Stomach (tissue), 4 donors: ENCODE results near the gene MARCHF5.
"Not testable (repeated sequence)": the region's sequence is repeated elsewhere in the genome, so short reads cannot be mapped to it uniquely, and the experiment has no call there.

Source experiments
- CTCF ChIP-seq, 7 experiments: fragments of 450-650 bp in 4 of 7; fragments of 200-600 bp in 3 of 7; sonication (generic) in 3 of 7; IDR thresholded peaks; one replicate each; pipeline ENCODE4 v1.5.1; 2016 to 2019; ENCODE audit warnings: antibody characterized with exemption in 7 of 7, control low read depth in 2 of 7, mild to moderate bottlenecking in 1 of 7
- EP300 ChIP-seq: sonication (generic); formaldehyde crosslinking; IDR thresholded peaks from one replicate; pipeline ENCODE4 v1.6.1; 2017; ENCODE audit warnings: antibody characterized with exemption
- POLR2A ChIP-seq, 4 donors: fragments of 450-650 bp; IDR thresholded peaks; one replicate each; pipeline ENCODE4 v1.6.1; 2016; ENCODE audit warnings: antibody characterized with exemption in 4 of 4, control low read depth in 2 of 4, mild to moderate bottlenecking in 1 of 4, moderate library complexity in 1 of 4

- not testable (repeated sequence) for TF ChIP-seq CTCF (IDR thresholded peaks at IDR 0.05); POLR2A (IDR thresholded peaks at IDR 0.05); EP300
These were observed 56.2 kb downstream of the MARCHF5 start for GRCh38 chr10:92347035-92347676.
